Measurements from ENCODE around the gene MEX3D. TPM values are rescaled to one million over a fixed set of nuclear protein-coding genes. Genes with fewer than 3 reads are reported as not detected.

The MEX3D gene
- total and polyA plus RNA-seq, 2 experiments from 2014 or later: 12.4 to 94.9 TPM

DNA sequence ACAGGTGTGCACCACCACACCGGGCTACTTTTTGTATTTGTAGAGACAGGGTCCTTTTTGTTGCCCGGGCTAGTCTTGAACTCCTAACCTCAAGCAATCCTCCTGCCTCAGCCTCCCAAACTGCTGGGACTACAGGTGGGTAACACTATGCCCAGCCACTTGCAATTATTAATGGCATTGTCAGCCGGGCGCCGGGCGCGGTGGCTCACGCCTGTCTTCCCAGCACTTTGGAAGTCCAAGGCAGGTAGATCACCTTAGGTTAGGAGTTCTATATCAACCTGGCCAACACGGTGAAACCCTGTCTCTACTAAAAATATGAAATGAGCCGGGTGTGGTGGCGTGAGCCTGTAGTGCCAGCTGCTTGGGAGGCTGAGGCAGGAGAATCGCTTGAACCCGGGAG lies 2.7 kb upstream of the MEX3D start:
- H3K4me1 ChIP-seq (ENCODE audit: insufficient read depth): no peaks in the 10 kb centered on the region; the same call in 1 of the 2 replicates
- no peak overlapping the region for H3K27ac ChIP-seq (ENCODE audit: low read depth)
- Mint-ChIP-seq H3K9me3 (peaks cover 9% of the 10 kb centered on the region), H3K27ac (no peak overlapping the region), H3K27me3 (ENCODE audit: insufficient read depth, low read depth, poor library complexity) (peaks cover 47% of the 10 kb centered on the region), H3K36me3 (ENCODE audit: low read depth) (peaks cover 5% of the 10 kb centered on the region), H3K4me1 (peaks cover 6% of the 10 kb centered on the region; the same call in 2 of the 3 replicates), H3K4me3 (no peak overlapping the region)
- TF ChIP-seq ZNF114 (CRISPR knock-in tag; IDR thresholded peaks at IDR 0.05): no peak
- TF ChIP-seq CREB1 (CRISPR knock-in tag; IDR thresholded peaks at IDR 0.05; ENCODE audit: low read depth): no peak
- TF ChIP-seq, protein P1, sequence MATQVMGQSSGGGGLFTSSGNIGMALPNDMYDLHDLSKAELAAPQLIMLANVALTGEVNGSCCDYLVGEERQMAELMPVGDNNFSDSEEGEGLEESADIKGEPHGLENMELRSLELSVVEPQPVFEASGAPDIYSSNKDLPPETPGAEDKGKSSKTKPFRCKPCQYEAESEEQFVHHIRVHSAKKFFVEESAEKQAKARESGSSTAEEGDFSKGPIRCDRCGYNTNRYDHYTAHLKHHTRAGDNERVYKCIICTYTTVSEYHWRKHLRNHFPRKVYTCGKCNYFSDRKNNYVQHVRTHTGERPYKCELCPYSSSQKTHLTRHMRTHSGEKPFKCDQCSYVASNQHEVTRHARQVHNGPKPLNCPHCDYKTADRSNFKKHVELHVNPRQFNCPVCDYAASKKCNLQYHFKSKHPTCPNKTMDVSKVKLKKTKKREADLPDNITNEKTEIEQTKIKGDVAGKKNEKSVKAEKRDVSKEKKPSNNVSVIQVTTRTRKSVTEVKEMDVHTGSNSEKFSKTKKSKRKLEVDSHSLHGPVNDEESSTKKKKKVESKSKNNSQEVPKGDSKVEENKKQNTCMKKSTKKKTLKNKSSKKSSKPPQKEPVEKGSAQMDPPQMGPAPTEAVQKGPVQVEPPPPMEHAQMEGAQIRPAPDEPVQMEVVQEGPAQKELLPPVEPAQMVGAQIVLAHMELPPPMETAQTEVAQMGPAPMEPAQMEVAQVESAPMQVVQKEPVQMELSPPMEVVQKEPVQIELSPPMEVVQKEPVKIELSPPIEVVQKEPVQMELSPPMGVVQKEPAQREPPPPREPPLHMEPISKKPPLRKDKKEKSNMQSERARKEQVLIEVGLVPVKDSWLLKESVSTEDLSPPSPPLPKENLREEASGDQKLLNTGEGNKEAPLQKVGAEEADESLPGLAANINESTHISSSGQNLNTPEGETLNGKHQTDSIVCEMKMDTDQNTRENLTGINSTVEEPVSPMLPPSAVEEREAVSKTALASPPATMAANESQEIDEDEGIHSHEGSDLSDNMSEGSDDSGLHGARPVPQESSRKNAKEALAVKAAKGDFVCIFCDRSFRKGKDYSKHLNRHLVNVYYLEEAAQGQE (IDR thresholded peaks at IDR 0.05; ENCODE audit: unreplicated experiment): no peak
- no peak for TF ChIP-seq EZH2phosphoT487 (IDR thresholded peaks at IDR 0.05; ENCODE audit: unreplicated experiment)
- TF ChIP-seq NANOG (IDR thresholded peaks at IDR 0.05; ENCODE audit: borderline replicate concordance): no peak
- no peak for TF ChIP-seq POLR2AphosphoS5 (IDR thresholded peaks at IDR 0.05; ENCODE audit: low read depth)
- TF ChIP-seq, protein P2, sequence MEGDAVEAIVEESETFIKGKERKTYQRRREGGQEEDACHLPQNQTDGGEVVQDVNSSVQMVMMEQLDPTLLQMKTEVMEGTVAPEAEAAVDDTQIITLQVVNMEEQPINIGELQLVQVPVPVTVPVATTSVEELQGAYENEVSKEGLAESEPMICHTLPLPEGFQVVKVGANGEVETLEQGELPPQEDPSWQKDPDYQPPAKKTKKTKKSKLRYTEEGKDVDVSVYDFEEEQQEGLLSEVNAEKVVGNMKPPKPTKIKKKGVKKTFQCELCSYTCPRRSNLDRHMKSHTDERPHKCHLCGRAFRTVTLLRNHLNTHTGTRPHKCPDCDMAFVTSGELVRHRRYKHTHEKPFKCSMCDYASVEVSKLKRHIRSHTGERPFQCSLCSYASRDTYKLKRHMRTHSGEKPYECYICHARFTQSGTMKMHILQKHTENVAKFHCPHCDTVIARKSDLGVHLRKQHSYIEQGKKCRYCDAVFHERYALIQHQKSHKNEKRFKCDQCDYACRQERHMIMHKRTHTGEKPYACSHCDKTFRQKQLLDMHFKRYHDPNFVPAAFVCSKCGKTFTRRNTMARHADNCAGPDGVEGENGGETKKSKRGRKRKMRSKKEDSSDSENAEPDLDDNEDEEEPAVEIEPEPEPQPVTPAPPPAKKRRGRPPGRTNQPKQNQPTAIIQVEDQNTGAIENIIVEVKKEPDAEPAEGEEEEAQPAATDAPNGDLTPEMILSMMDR (conservative IDR thresholded peaks at IDR 0.05; ENCODE audit: low read depth in 2 of 2): no peak
- no peak for TF ChIP-seq EZH2 (IDR thresholded peaks at IDR 0.05; ENCODE audit: low read depth, unreplicated experiment)
- TF ChIP-seq JUNB (IDR thresholded peaks at IDR 0.05; ENCODE audit: unreplicated experiment): no peak
- TF ChIP-seq STAT1 (IDR thresholded peaks at IDR 0.05; ENCODE audit: unreplicated experiment): no peak
- TF ChIP-seq, protein P3, sequence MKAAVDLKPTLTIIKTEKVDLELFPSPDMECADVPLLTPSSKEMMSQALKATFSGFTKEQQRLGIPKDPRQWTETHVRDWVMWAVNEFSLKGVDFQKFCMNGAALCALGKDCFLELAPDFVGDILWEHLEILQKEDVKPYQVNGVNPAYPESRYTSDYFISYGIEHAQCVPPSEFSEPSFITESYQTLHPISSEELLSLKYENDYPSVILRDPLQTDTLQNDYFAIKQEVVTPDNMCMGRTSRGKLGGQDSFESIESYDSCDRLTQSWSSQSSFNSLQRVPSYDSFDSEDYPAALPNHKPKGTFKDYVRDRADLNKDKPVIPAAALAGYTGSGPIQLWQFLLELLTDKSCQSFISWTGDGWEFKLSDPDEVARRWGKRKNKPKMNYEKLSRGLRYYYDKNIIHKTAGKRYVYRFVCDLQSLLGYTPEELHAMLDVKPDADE (IDR thresholded peaks at IDR 0.05): no peak
- no peak for TF ChIP-seq ZNF331 (CRISPR knock-in tag; IDR thresholded peaks at IDR 0.05; ENCODE audit: low read depth)
- TF ChIP-seq, protein P4, sequence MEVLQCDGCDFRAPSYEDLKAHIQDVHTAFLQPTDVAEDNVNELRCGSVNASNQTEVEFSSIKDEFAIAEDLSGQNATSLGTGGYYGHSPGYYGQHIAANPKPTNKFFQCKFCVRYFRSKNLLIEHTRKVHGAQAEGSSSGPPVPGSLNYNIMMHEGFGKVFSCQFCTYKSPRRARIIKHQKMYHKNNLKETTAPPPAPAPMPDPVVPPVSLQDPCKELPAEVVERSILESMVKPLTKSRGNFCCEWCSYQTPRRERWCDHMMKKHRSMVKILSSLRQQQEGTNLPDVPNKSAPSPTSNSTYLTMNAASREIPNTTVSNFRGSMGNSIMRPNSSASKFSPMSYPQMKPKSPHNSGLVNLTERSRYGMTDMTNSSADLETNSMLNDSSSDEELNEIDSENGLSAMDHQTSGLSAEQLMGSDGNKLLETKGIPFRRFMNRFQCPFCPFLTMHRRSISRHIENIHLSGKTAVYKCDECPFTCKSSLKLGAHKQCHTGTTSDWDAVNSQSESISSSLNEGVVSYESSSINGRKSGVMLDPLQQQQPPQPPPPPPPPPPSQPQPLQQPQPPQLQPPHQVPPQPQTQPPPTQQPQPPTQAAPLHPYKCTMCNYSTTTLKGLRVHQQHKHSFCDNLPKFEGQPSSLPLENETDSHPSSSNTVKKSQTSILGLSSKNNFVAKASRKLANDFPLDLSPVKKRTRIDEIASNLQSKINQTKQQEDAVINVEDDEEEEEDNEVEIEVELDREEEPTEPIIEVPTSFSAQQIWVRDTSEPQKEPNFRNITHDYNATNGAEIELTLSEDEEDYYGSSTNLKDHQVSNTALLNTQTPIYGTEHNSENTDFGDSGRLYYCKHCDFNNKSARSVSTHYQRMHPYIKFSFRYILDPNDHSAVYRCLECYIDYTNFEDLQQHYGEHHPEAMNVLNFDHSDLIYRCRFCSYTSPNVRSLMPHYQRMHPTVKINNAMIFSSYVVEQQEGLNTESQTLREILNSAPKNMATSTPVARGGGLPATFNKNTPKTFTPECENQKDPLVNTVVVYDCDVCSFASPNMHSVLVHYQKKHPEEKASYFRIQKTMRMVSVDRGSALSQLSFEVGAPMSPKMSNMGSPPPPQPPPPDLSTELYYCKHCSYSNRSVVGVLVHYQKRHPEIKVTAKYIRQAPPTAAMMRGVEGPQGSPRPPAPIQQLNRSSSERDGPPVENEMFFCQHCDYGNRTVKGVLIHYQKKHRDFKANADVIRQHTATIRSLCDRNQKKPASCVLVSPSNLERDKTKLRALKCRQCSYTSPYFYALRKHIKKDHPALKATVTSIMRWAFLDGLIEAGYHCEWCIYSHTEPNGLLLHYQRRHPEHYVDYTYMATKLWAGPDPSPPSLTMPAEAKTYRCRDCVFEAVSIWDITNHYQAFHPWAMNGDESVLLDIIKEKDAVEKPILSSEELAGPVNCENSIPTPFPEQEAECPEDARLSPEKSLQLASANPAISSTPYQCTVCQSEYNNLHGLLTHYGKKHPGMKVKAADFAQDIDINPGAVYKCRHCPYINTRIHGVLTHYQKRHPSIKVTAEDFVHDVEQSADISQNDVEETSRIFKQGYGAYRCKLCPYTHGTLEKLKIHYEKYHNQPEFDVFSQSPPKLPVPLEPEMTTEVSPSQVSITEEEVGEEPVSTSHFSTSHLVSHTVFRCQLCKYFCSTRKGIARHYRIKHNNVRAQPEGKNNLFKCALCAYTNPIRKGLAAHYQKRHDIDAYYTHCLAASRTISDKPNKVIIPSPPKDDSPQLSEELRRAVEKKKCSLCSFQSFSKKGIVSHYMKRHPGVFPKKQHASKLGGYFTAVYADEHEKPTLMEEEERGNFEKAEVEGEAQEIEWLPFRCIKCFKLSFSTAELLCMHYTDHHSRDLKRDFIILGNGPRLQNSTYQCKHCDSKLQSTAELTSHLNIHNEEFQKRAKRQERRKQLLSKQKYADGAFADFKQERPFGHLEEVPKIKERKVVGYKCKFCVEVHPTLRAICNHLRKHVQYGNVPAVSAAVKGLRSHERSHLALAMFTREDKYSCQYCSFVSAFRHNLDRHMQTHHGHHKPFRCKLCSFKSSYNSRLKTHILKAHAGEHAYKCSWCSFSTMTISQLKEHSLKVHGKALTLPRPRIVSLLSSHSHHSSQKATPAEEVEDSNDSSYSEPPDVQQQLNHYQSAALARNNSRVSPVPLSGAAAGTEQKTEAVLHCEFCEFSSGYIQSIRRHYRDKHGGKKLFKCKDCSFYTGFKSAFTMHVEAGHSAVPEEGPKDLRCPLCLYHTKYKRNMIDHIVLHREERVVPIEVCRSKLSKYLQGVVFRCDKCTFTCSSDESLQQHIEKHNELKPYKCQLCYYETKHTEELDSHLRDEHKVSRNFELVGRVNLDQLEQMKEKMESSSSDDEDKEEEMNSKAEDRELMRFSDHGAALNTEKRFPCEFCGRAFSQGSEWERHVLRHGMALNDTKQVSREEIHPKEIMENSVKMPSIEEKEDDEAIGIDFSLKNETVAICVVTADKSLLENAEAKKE (CRISPR knock-in tag; IDR thresholded peaks at IDR 0.05): no peak
- no peaks in the 10 kb centered on the region for H3K36me3 ChIP-seq (ENCODE audit: insufficient read depth)
- no peaks in the 10 kb centered on the region; the same call in 1 of the 2 replicates for H3F3A ChIP-seq (replicated peaks; ENCODE audit: low read depth)
- H3K4me3 ChIP-seq: no peak overlapping the region
- H3K4me2 ChIP-seq: no peak overlapping the region
- no peak for ATAC-seq
- H4K20me1 ChIP-seq (replicated peaks; ENCODE audit: insufficient read depth): peaks cover 3% of the 10 kb centered on the region; the same call in 1 of the 2 replicates
- no peak for DNase-seq (ENCODE audit: low spot score)
- peaks cover 25% of the 10 kb centered on the region for H3K27me3 ChIP-seq (ENCODE audit: insufficient read depth)
- H3K79me2 ChIP-seq (replicated peaks; ENCODE audit: insufficient read depth): peaks cover 8% of the 10 kb centered on the region
- H3K9me2 ChIP-seq (ENCODE audit: insufficient read depth): no peaks in the 10 kb centered on the region
- no peak overlapping the region for H2AFZ ChIP-seq
